RPMI8226 (cell line): Measurements from ENCODE around the gene RNLS.

Source experiments
- DNase-seq: peaks from one replicate; pipeline ENCODE4 v3.0.0-alpha.2; 2015

The RNLS gene

DNA sequence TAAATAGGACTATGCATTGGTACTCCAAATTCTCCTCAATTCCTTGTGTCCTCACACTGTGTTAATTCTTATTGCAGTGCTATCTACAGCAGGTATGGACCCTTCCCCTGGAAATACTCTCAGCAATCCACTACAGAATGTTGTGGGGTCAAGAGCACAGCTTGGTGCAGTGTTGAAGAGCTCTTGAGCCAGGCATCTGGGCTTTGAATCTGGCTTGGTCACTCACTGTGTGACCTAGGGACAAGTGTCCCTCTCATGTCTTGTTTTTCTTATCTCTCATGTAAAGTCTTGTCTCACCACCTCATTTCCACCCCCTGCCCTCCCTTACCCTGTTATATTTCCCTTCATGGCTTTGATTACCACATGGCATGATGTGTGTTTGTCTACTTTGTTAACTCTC, 159.4 kb downstream of the RNLS start:
- DNase-seq: no peak

- no peak for DNase-seq
These were observed 161.5 kb downstream of the RNLS start for GRCh38 chr10:88421590-88421989.

DNA sequence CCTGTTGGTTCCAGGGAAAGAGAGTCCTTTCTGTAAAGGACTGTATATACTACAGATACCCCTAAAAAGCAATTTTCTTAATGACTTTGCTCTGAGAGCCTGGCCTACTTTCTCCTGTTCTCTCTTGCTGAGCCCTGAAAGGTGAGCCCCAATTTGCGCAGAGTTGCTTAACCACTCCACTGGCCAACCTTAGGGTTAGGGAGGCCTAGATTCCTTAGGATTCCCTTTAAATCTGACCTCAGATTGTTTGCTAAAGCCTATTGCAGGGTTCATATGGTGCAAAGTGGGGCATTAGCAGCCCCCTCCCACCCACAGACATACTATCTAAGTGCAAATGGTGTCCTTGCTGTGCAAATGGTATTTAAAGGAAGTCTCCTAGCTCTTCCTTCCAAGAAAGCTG, 164.2 kb downstream of the RNLS start:
- DNase-seq: no peak

DNA sequence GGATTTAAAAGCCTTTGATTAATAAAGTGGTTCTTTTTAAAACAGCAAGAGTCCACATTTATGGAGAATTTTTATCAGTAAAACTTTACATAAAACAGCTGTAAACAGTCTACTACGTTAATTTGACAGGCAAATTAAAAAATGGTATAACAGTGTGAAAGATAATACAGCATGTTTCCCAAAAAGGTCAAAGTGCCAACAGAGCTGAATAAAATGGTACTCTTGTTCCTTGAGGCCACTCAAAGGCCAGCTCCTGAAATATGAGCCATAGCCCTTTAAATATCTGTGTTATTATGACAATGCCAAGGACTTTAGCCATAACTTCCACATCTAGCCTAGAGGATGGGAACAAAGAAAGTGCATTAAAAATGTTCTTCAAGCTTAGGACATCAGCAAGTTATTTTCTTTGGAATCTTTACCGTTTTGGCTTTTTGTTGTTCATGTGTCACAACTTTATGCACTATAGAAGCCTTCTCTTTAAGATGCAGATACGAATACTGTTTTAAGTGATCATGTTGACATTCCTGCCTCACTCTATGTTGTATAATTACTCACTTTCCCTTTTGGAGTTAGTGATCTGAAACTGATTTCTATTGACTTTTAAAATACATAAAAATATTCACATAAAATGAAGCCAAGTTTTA, 165.6 kb downstream of the RNLS start:
- DNase-seq: no peak

GRCh38 chr10:88416801-88417200, 166.3 kb downstream of the RNLS start:
- no peak for DNase-seq

- no peak for DNase-seq
These were observed 167.5 kb downstream of the RNLS start for GRCh38 chr10:88415533-88416130.

GRCh38 chr10:88413412-88413811, 169.7 kb downstream of the RNLS start:
- DNase-seq: no peak

- DNase-seq: no peak
These were observed 171.3 kb downstream of the RNLS start for GRCh38 chr10:88411772-88412349.

DNA sequence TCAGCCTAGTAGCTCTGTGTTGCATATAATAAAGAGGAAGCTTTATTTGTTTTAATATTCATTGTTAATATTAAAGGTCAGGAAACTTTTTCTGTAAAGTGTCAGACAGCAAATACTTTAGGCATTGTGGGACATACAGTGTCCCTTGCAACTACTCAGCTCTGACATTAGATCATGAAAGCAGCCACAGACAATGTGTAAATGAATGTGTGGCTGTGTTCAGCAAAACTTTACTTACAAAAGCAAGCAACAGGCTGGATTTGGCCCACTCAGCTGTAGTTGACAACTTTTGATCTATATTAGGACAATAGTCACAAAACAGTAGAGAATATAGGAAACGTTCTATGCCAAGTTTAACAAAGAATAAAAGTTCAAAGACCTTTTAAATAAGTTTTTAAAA, 173.3 kb downstream of the RNLS start:
- no peak for DNase-seq

DNA sequence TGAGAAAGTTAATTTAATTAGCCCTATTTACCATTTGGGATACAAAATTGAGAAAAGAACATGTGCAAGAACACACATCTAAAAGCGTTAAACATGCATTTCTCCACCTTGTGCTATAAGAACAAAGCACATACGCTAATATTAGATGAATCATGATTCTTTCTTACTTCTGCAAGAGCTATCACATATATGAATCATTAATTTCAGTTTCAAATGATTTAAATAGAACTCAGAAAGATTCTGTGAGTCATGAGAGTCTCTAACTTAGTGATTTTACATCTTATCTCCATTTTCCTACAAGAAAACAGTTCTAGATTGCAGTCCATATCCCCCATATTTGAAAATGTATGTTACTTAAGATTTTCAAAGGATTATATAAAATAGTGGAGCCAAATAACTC, 173.9 kb downstream of the RNLS start:
- DNase-seq: no peak

- no peak for DNase-seq
These were observed 175.0 kb downstream of the RNLS start for GRCh38 chr10:88408096-88408495.

DNA sequence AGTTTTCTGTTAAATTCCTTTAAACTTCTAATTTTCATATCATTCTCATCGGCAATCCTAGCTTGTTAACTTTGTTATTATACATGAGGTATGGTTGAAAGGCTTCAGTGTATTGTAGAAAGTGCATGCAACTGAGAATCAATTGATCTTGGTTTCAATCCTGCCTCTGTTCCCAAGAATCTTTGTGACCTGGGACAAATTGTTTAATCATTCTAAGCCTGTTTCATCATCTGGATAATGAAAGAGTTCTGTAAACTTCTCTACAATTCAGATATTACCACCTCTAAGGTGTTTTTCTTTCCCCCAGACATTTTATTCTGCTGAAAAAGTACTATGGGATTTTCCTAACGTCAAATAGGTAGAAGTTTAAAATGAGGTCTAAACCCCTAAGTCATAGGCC, 179.0 kb downstream of the RNLS start:
- DNase-seq: no peak

GRCh38 chr10:88401671-88402347, 181.3 kb downstream of the RNLS start:
- no peak for DNase-seq

DNA sequence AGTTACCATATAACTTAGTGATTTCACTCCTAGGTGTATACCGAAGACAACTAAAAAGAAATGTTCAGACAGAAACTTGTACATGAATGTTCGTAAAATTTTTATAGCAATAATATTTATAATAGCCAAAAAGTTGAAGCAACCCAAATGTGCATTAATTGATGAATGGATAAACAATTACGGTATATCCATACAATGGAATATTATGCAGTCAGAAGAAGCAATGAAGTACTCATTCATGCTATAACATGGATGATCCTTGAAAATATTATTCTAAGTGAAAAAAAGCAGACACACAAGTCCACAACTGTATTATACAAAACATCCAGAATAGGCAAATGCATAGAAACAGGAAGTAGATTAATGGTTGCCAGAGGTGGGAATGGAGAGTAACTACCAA, 183.9 kb downstream of the RNLS start:
- DNase-seq: no peak

- DNase-seq: no peak
These were observed 187.4 kb downstream of the RNLS start for GRCh38 chr10:88395677-88396076.

- peak; percentile 80 for DNase-seq
These were observed 190.9 kb downstream of the RNLS start for GRCh38 chr10:88392222-88392621.

DNA sequence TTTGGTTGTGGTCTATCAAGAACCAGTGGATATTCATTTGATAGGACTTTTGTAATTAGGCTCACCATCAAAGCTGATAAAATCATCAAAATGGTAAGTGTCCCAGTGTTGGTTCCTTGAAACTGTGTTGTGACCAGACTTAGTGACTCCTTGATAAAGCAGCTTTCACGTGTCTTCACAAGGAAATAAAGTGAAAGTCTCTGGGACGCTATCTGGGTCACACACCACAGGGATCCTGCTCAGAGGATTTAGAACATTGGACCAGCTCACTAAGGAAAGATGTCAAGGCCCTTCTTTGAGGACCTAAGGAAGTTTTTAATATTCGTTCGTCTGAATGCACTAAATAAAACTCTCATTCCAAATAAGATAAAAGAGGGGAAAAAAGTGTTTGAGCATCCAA, 193.1 kb downstream of the RNLS start:
- DNase-seq: no peak

- DNase-seq: peak; percentile 56
These were observed 193.7 kb downstream of the RNLS start for GRCh38 chr10:88389456-88389855.

DNA sequence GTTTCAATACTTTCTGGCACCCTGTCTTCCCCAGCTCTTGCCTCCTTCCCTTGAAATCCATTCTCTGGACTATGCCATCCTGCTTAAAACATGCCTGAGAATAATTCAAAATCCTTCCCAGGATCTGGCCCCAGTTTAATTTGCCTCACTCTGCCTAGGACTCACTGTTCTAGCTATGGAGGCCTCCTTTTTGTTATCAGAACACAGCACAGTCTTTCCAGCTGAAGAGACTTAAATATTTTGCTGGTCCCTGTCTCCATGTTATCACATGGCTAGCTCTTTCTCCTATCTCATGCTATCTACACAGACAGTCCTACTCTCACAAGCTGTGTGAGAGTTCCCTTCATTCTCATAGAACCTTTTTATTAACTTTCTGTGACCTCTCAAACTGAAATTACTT, 194.8 kb downstream of the RNLS start:
- DNase-seq: no peak

GRCh38 chr10:88386821-88387773, 196.0 kb downstream of the RNLS start:
- DNase-seq: peak; percentile 85

DNA sequence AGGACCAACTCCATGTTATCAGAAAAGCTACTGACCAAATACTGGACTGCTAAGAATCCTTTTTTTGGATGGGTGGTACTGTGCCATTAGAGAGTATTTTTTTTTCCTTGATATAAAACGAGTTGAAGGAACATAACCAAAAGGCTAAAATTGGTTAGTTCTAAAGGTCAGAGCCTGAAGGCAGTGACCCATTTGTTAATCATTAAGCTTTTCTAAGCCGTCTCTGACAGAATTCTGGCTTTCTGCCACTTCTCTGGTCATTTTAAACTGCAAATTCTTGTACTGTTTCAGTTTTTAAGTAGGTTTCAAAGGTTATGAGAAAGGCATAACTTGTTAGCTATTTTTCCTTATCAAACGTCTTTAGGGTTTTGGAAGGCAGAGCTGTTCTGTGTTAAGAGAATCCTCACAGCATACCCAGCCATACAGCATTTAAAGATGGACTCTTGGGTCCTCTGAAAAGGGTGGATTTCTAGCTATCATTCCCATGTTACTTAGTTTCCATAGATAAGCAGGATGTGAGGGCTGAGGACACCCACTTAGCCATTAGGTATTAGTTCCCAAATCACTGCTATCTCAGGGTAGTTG, 196.8 kb downstream of the RNLS start:
- peak; percentile 82 for DNase-seq

DNA sequence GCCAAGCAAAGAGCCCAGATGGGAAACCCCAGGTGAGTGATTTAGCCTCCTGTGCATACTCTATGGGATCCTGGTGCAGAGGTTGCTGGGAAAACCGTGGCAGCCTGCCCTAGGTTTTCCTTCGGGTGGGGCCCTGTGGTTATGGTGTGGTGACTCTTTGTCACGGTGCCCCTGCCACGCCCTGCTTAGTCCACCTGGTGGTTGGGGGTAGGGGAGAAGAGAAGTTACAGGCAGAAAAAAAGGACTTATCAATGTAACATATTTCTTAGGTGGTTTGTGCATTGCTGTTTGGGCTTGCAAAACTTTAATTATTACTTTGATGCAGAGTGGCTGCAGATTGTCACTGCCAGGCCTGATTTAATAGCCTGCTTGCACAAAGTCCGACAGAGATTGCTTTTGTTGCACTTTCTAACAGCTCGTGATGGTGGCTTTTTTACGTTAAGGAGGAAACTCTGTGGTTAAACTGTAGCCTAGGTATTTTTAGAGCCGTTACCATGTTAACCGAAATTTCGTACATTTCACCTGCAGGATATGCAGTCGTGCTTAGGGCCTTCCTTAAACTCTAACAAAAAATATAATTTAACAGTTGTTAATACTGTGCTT, 197.4 kb downstream of the RNLS start:
- peak; percentile 92 for DNase-seq
